GM18907 (cell line): ENCODE results near the gene MRS2.
"Not testable (repeated sequence)": the region's sequence is repeated elsewhere in the genome, so short reads cannot be mapped to it uniquely, and the experiment has no call there.

Source experiments
- ATAC-seq: cut with Tn5 transposase; IDR thresholded peaks from one replicate; pipeline ENCODE4 v1.9.1; 2021; ENCODE audit warnings: mild to moderate bottlenecking, moderate library complexity; ENCODE audit not compliant: unreplicated experiment

MRS2 gene, protein sequence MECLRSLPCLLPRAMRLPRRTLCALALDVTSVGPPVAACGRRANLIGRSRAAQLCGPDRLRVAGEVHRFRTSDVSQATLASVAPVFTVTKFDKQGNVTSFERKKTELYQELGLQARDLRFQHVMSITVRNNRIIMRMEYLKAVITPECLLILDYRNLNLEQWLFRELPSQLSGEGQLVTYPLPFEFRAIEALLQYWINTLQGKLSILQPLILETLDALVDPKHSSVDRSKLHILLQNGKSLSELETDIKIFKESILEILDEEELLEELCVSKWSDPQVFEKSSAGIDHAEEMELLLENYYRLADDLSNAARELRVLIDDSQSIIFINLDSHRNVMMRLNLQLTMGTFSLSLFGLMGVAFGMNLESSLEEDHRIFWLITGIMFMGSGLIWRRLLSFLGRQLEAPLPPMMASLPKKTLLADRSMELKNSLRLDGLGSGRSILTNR

GRCh38 chr6:24402697-24403500, at the start of gene MRS2:
MRS2 (plus strand) TSS chr6:24402936; CDS start chr6:24403047, 111 bp downstream.
- peak; percentile 96 for ATAC-seq

DNA sequence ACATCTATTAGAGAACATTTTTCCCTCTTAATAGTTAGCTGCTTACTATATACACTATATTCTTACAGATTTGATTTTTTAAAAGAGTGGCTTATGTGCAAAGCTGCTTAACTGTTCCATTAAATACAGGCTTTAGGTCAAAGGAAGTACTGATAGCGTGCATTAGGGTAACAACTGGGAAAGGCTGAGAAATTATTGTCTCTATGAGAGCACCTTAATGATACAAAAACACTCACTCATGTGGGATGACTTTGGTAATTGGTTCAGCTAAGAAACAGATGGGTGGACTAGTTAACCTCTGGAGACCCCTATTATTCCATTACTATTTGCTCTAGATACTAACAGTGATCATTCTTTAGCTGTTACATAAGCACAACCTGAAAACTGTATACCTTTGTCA, 48.9 kb upstream of the MRS2 start:
- ATAC-seq = no peak

GRCh38 chr6:24355393-24355792, 47.3 kb upstream of the MRS2 start:
- ATAC-seq = no peak

- ATAC-seq = no peak
Observed at GRCh38 chr6:24356310-24356973, 46.3 kb upstream of the MRS2 start.

- ATAC-seq = peak; percentile 28
Observed at GRCh38 chr6:24357336-24358218, 45.2 kb upstream of the MRS2 start, which contains the start of gene DCDC2. DCDC2 (minus strand) TSS chr6:24358059; CDS start chr6:24357750, 309 bp downstream.

DNA sequence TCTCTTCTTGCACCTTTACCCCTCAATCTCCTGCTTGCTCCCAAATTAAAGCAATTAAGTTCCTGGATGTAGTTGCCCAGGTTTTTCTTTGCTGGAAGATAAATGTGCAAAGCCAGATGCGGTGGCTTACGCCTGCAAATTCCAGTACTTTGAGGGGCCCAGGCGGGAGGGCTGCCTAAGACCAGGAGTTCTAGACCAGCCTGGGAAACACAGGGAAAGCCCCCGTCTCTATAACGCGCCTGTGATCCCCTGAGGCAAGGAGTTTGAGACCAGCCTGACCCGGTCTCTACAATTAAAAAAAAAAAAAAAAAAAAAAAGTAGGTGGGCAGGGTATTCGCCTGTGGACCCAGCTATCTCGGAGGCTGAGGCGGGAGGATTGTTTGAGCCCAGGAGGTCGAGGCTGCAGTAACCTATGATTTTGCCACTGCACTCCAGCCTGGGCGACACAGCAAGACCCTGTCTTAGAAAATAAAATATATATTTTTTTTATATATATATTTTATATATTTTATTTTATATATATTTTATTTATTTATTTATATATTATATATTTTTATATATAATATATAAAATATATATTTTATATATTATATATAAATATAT, 44.4 kb upstream of the MRS2 start:
- ATAC-seq = no peak

DNA sequence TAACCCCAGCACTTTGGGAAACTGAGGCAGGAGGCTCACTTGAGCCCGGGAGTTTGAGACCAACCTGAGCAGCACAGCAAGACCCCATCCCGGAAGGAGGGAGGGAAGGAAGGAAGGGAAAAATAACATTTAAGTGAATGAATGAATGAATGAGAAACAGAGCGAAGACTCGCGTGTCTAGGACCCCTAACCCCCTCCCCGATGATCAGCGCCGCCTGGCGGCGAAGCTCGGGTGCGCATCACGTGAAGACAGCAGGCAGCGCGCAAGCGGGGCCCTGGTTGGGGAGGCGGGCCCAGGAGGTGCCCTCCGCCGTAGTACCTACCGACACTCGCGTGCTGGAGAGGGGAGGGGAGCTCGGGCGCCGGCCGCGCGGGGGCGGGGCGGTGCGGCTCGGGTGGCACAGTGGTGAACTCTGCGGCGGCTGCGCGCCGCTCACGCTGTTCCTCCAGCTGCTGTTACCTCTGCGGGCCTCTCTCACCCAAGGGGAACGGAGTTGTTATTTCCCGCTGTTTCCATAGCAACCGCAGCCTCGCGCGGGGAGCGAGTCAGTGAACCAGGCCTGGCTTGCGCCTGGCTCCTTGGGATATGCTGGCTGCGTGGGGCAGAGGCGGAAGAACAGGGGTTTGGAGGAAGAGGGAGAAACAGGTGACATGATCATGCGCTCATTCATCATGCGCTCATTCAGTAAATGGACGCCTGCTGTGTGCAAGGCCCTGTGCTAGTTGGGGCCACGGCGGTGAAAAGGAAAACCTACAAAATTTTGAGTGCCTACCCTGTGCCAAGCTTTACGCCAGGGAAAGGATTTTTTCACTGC, 42.9 kb upstream of the MRS2 start:
- peak; percentile 88 for ATAC-seq

DNA sequence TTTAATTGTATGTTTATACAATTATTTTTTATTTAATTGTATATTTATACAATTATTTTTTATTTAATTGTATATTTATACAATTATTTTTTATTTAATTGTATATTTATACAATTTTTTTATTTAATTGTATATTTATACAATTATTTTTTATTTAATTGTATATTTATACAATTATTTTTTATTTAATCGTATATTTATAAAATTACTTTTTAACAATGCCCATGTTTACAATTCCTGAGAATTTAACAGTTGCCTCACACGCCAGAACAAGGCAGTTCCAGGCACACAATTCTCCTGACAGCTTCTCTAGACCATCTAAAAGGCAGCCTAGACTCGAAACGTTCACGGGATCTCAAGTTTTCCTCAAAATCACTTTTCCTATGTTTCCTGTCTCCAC, 40.4 kb upstream of the MRS2 start:
- not testable (repeated sequence) for ATAC-seq

DNA sequence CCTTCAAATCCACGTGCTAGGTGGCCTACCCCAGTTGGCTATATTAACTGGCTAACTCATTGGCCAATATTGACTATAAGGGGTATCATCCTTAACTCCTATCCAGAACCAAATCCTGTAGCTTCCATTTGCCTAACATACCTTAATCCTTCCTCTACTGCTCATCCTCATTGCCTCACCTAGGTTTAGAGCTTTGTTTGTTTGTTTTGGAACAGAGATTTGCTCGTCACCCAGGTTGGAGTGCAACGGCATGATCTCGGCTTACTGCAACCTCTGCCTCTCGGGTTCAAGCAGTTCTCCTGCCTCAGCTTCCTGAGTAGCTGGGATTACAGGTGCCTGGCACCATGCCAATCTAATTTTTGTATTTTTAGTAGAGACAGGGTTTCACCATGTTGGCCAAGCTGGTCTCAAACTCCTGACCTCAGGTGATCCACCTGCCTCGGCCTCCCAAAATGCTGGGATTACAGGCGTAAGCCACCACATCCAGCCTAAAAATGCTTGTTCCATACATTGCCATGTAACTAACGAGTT, 37.6 kb upstream of the MRS2 start:
- ATAC-seq = not testable (repeated sequence)

DNA sequence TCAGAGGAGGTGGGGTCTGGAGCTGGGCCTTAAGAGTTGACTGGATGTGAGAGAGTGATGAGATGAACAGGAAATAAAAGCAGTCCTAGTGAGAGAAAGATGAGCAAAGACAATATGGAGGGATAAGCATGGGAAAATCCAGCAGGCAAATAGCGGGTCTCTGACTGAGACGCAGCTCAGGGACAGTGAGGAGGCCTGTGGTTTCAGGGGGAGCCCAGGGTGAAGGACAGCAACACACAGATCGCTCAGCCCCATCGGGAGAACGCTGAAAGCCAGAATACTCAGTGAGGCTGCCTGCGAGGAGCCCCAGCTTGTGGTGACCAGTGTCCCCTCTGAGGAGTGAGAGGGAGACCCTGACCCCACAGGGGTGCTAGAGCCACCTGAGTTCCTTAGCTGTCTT, 28.1 kb upstream of the MRS2 start:
- ATAC-seq = no peak

- no peak for ATAC-seq
Observed at GRCh38 chr6:24376871-24377270, 25.9 kb upstream of the MRS2 start.

- peak; percentile 72 for ATAC-seq
Observed at GRCh38 chr6:24378473-24379097, 24.2 kb upstream of the MRS2 start.

GRCh38 chr6:24381476-24382219, 21.1 kb upstream of the MRS2 start:
- no peak for ATAC-seq

DNA sequence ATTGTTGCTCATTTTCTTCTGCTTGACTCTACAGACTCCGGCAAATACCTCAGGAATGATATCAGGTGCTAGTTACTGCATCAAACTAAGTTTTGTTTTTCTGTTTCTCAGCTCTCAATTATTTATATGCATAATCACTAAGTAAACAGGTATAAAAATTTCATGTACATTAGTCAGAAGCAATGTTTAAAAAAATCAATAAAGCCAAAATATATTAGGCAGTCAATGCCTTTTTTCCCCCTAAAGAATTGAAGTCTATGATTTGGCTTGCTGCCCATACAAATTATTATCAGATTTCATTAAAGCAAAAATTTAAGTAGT, 20.6 kb upstream of the MRS2 start:
- ATAC-seq = no peak

GRCh38 chr6:24382891-24383494, 19.7 kb upstream of the MRS2 start:
- peak; percentile 46 for ATAC-seq

DNA sequence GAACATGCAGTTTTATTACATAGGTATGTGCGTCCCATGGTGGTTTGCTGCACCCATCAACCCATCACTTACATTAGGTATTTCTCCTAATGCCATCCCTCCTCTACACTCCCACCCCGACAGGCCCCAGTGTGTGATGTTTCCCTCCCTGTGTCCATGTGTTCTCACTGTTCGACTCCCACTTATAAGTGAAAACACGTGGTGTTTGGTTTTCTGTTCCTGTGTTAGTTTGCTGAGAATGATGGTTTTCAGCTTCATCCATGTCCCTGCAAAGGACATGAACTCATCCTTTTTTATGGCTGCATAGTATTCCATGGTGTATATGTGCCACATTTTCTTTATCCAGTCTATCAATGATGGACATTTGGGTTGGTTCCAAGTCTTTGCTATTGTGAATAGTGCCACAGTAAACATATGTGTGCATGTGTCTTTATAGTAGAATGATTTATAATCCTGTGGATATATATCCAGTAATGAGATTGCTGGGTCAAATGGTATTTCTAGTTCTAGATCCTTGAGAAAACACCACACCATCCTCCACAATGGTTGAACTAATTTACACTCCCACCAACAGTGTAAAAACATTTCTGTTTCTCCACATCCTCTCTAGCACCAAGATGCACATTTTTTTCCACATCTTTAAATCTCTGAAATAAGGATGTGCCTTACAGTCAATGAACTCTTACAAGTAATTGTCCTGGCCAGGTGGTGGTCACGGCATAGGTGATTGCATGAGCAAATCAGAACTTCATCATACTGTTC, 18.2 kb upstream of the MRS2 start:
- ATAC-seq = not testable (repeated sequence)
